Breast epithelium (tissue), 4 donors: ENCODE data around the gene PARP11. TPM values are rescaled to one million over a fixed set of nuclear protein-coding genes. Genes with fewer than 3 reads are reported as not detected.
A peak's percentile ranks its signal among the peaks of the same experiment; 100 is the strongest.

Experiments used
- DNase-seq, 2 donors: peaks; one replicate each; pipeline ENCODE4 v3.0.0-alpha.2; 2019; ENCODE audit warnings: low spot score in 2 of 2
- H3K27ac ChIP-seq, 2 donors: fragments of 200-600 bp; sonication (generic) in 1 of 2; one replicate each; pipeline ENCODE4 v1.5.1; 2016 to 2019; ENCODE audit warnings: mild to moderate bottlenecking in 1 of 2
- H3K27me3 ChIP-seq, 2 donors: fragments of 200-600 bp; sonication (generic) in 1 of 2; one replicate each; pipeline versions ENCODE4 v1.5.1 to v1.6.0; 2017 to 2019; ENCODE audit warnings: control low read depth in 1 of 2, mild to moderate bottlenecking in 1 of 2
- H3K36me3 ChIP-seq: fragments of 200-600 bp; one replicate; pipeline ENCODE4 v1.5.1; 2019
- H3K4me1 ChIP-seq, 2 donors: fragments of 200-600 bp; sonication (generic); one replicate each; pipeline ENCODE4 v1.5.1; 2016 to 2019; ENCODE audit warnings: control low read depth in 1 of 2
- H3K4me3 ChIP-seq, 3 donors: fragments of 200-600 bp; sonication (generic); 1 replicate in 2 of 3; 2 replicates in 1 of 3; pipeline ENCODE4 v1.5.1; 2016 to 2019; ENCODE audit warnings: mild to moderate bottlenecking in 3 of 3, moderate library complexity in 2 of 3
- H3K9me3 ChIP-seq, 2 donors: fragments of 200-600 bp; sonication (generic) in 1 of 2; one replicate each; pipeline ENCODE4 v1.5.1; 2016 to 2019; ENCODE audit warnings: control low read depth in 1 of 2
- POLR2A ChIP-seq: fragments of 450-650 bp; IDR thresholded peaks from one replicate; pipeline ENCODE4 v1.6.1; 2016; ENCODE audit warnings: antibody characterized with exemption, mild to moderate bottlenecking, moderate library complexity
- POLR2AphosphoS5 ChIP-seq, 3 donors: sonication (generic); formaldehyde crosslinking; IDR thresholded peaks; one replicate each; pipeline ENCODE4 v1.6.1; 2017; ENCODE audit warnings: antibody characterized with exemption in 3 of 3
- intact Hi-C: fragments of 100-400 bp; cut with DNase I; formaldehyde crosslinking; loops from one replicate; pipeline ENCODE4 v1.15.1; 2023; ENCODE audit warnings: low total_unique reads
- total RNA-seq, 3 donors: library from RNA; depleted of rRNA; stranded (reverse); fragments of >200 nt; gene quantifications; one replicate each; pipeline ENCODE4 v1.1.0, GENCODE V29; 2016
- TF ChIP-seq, protein P1 (sequence below), 3 donors: fragments of 450-650 bp; IDR thresholded peaks; one replicate each; pipeline ENCODE4 v1.5.1; 2016 to 2017; ENCODE audit warnings: antibody characterized with exemption in 3 of 3, mild to moderate bottlenecking in 3 of 3, moderate library complexity in 3 of 3

The PARP11 gene
- total RNA-seq, 3 donors from 2014 or later = 6.2 to 12.3 (median 7.5) TPM

DNA sequence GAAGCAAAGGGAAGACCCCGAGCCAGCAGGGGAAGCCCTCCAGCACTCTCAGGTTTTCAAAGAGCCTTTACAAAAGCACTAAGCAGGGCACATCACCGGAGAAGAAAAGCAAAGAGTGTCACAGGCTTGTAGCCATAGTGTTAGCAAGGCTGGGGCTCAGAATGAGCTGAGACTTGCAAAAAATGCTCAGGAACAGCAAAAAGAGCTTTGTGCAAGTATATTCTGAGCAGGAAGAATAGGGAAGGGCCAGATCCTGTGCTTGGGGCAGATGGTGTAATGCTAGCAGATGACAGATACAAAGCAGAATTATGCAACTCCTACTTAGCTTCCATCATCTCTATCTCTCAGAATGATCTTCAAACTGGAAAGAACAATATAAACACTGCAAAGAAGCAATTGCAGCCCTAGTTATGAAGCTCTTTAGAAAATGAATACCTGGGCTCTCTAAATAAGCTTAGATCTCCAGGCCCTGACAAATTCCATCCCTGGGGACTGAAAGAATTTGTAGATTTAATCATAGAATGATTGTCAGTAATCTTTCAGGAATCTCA is 23.7 kb upstream of the PARP11 start:
- intact Hi-C loops = no loop called here
- H3K9me3 ChIP-seq = no peaks in the 10 kb centered on the region

DNA sequence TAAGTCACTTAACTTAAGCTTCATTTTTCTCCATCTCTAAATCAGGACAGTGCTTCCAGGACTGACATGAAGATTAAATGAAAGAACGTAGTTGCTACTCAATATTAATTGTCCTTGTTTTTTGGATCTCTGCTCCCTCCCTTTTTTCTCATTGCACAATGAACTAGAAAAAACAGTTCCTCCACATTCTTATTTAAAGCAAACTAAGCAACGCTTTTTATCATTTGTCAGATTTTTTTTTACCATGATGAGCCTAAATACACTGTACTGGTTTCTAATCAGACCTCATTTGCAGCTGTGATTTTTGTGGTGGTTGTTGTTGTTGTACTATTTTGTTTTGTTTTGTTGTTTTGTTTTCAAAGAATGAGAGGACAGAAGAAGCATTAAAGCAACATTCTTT is 23.2 kb upstream of the PARP11 start:
- Histone ChIP-seq H3K36me3 (no peaks in the 10 kb centered on the region), H3K27me3 (no peaks in the 10 kb centered on the region), H3K9me3 (no peaks in the 10 kb centered on the region), H3K27ac (peak overlapping the region; percentile 3 to 22), H3K4me1 (no peaks in the 10 kb centered on the region), H3K4me3 (no peak overlapping the region)
- no peak for DNase-seq
- intact Hi-C loops = no loop called here
- TF ChIP-seq POLR2AphosphoS5 (IDR thresholded peaks at IDR 0.05) (no peak), POLR2A (no peak)
- TF ChIP-seq, protein P1, sequence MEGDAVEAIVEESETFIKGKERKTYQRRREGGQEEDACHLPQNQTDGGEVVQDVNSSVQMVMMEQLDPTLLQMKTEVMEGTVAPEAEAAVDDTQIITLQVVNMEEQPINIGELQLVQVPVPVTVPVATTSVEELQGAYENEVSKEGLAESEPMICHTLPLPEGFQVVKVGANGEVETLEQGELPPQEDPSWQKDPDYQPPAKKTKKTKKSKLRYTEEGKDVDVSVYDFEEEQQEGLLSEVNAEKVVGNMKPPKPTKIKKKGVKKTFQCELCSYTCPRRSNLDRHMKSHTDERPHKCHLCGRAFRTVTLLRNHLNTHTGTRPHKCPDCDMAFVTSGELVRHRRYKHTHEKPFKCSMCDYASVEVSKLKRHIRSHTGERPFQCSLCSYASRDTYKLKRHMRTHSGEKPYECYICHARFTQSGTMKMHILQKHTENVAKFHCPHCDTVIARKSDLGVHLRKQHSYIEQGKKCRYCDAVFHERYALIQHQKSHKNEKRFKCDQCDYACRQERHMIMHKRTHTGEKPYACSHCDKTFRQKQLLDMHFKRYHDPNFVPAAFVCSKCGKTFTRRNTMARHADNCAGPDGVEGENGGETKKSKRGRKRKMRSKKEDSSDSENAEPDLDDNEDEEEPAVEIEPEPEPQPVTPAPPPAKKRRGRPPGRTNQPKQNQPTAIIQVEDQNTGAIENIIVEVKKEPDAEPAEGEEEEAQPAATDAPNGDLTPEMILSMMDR (IDR thresholded peaks at IDR 0.05) = no peak

More for the DNA sequence above, 23.7 kb upstream of the PARP11 start:
- Histone ChIP-seq H3K27ac (peak overlapping the region; percentile 3 to 22), H3K36me3 (no peaks in the 10 kb centered on the region), H3K4me3 (no peak overlapping the region), H3K27me3 (no peaks in the 10 kb centered on the region), H3K4me1 (no peaks in the 10 kb centered on the region)
- DNase-seq = peak in 1 of 2 donors; percentile 19
- TF ChIP-seq POLR2A (no peak), POLR2AphosphoS5 (IDR thresholded peaks at IDR 0.05) (no peak)
- TF ChIP-seq, protein P1 (IDR thresholded peaks at IDR 0.05) = no peak

DNA sequence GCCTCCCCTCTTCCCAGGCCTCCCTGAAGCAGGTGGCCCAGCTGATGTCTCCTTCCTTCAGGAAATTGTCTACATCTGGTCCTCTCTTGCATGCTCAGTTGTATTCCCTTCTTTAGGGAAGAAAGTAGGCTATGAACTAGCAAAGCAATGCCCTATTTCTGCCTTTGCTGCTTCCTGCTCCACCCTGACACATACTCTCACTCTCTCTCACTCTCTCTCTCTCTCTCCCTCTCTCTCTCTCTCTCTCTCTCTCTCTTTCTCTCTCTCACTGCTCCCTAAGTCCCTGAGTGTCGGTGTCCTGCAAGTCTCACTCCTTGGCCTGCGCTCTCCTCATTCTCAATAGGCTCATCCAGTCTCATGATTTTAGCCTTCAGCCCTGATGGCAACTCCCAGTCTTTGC is 19.4 kb upstream of the PARP11 start:
- no peak overlapping the region for H3K27ac ChIP-seq
- TF ChIP-seq POLR2A = no peak
- TF ChIP-seq, protein P1 (IDR thresholded peaks at IDR 0.05) = no peak
- no peak for TF ChIP-seq POLR2AphosphoS5 (IDR thresholded peaks at IDR 0.05)
- no peak overlapping the region for H3K4me3 ChIP-seq
- no peak for DNase-seq
- H3K4me1 ChIP-seq = no peaks in the 10 kb centered on the region
- no peaks in the 10 kb centered on the region for H3K9me3 ChIP-seq
- intact Hi-C loops = no loop called here
- no peaks in the 10 kb centered on the region for H3K36me3 ChIP-seq
- no peaks in the 10 kb centered on the region for H3K27me3 ChIP-seq

DNA sequence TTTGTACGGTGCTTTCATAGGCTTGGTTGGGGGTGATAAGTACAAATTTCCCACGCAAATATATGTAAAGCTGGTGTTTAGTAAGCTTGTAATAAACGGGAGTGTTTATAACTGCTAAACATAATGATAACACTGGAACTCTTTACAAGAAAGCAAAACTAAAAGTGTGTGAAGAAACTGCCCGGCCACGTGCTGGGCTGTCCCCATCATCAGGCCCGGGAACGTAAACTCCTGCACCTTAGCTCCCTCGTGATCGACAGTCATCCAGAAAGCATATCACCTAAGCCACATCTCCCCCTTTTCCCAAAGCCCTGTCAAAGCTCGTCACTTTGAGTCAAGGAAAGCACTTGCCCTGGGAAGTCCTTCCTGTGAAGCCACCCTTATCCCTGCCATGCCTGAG is 18.0 kb upstream of the PARP11 start:
- H3K9me3 ChIP-seq = no peaks in the 10 kb centered on the region
- no peak for DNase-seq
- H3K36me3 ChIP-seq = no peaks in the 10 kb centered on the region
- no peaks in the 10 kb centered on the region for H3K4me1 ChIP-seq
- intact Hi-C loops = no loop called here
- TF ChIP-seq POLR2A (no peak), POLR2AphosphoS5 (IDR thresholded peaks at IDR 0.05) (no peak)
- TF ChIP-seq, protein P1 (IDR thresholded peaks at IDR 0.05) = no peak
- no peaks in the 10 kb centered on the region for H3K27me3 ChIP-seq
- H3K4me3 ChIP-seq = no peak overlapping the region
- no peak overlapping the region for H3K27ac ChIP-seq

DNA sequence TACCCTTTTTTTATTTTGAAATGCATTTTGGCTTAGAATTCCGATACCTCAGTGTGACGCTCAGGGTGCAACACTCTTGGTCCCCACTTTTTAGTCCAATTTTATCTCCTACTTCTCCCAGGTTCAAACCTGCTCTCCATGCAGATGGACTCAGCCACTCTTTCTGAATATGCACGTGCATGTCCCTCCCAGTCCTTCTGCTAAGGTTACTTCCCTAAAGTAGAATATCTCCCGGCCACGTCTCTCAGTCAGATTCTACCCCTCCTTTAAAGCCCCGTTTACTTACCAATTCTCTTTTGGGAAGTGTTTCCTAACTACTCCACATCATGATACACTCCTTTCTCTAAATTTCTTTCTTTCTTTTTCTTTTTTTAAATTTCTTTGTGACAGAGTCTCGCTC is 15.5 kb upstream of the PARP11 start:
- no peaks in the 10 kb centered on the region for H3K4me1 ChIP-seq
- TF ChIP-seq POLR2AphosphoS5 (IDR thresholded peaks at IDR 0.05) = no peak
- no peak for TF ChIP-seq POLR2A
- TF ChIP-seq, protein P1 (IDR thresholded peaks at IDR 0.05) = no peak
- H3K4me3 ChIP-seq = no peak overlapping the region
- DNase-seq = no peak
- H3K36me3 ChIP-seq = no peaks in the 10 kb centered on the region
- H3K9me3 ChIP-seq = no peaks in the 10 kb centered on the region
- no peak overlapping the region for H3K27ac ChIP-seq
- H3K27me3 ChIP-seq = no peaks in the 10 kb centered on the region
- intact Hi-C loops = loop anchor here (10.0 kb wide), 1 partner anchor 396 kb away; no protein-coding TSS in a partner anchor
